ENCODE results near the gene PLEKHS1. TPM values are rescaled to one million over a fixed set of nuclear protein-coding genes. Genes with fewer than 3 reads are reported as not detected.

PLEKHS1 gene
- total RNA-seq, 1 experiment from 2014 or later: not detected

- WGBS (ENCODE audit: extremely low coverage, insufficient read length, low lambda C conversion rate): no CpG with 5 or more reads among the region's 4 CpGs
- peaks cover 23 to 24% of the 10 kb centered on the region in 2 experiments for H3K4me1 Mint-ChIP-seq
Measured at GRCh38 chr10:113819989-113820388, 68.5 kb downstream of the PLEKHS1 start.

More at GRCh38 chr10:113819989-113820388, 68.5 kb downstream of the PLEKHS1 start:
- Mint-ChIP-seq H3K4me3 (no peak overlapping the region), H3K27ac (no peak overlapping the region), H3K9me3 (no peaks in the 10 kb centered on the region), H3K36me3 (ENCODE audit: insufficient read depth in 1 of 3, low read depth in 3 of 3) (no peaks in the 10 kb centered on the region), H3K27me3 (ENCODE audit: low read depth) (peaks cover 2% of the 10 kb centered on the region)
- no peak overlapping the region for H4K5ac ChIP-seq (ENCODE audit: insufficient read length, low read depth, low read length)
- H3T11ph ChIP-seq (ENCODE audit: low read length): no peak overlapping the region
- no peak overlapping the region for H3K56ac ChIP-seq (ENCODE audit: insufficient read length, low read depth, low read length)
- H3K79me1 ChIP-seq (ENCODE audit: insufficient read depth, low read depth, low read length, poor library complexity, severe bottlenecking): no peaks in the 10 kb centered on the region
- H2BK120ac ChIP-seq (ENCODE audit: low read depth, low read length, poor library complexity, severe bottlenecking): no peak overlapping the region
- no peak overlapping the region for H2BK15ac ChIP-seq (ENCODE audit: low read depth, low read length)
- H3K23me2 ChIP-seq (ENCODE audit: insufficient read length, low read depth, low read length, poor library complexity, severe bottlenecking): no peaks in the 10 kb centered on the region
- no peak overlapping the region for H2BK5ac ChIP-seq (ENCODE audit: insufficient read length, low read length)
- no peak for TF ChIP-seq CTCF (conservative IDR thresholded peaks at IDR 0.05)
- no peak overlapping the region for H3K9ac ChIP-seq (ENCODE audit: extremely low read depth, insufficient read length, low read length)
- H3K79me2 ChIP-seq (ENCODE audit: insufficient read depth, low read length): no peaks in the 10 kb centered on the region
- no peak overlapping the region for H3K4ac ChIP-seq (ENCODE audit: low read depth, low read length)
- no peak overlapping the region for H3K4me2 ChIP-seq (ENCODE audit: insufficient read depth, insufficient read length, low read length)
- H3K27me3 ChIP-seq (ENCODE audit: insufficient read depth, low read length): no peaks in the 10 kb centered on the region
- no peak overlapping the region for H3K23ac ChIP-seq (ENCODE audit: insufficient read length, low read depth, low read length)
- no peaks in the 10 kb centered on the region for H4K20me1 ChIP-seq (ENCODE audit: control insufficient read depth, insufficient read depth, insufficient read length)
- H4K91ac ChIP-seq (ENCODE audit: insufficient read length, low read depth, low read length): no peak overlapping the region
- no peak overlapping the region for H2AFZ ChIP-seq (ENCODE audit: low read length)
- H2BK20ac ChIP-seq (ENCODE audit: low read depth, low read length, poor library complexity, severe bottlenecking): no peak overlapping the region
- no peak overlapping the region for H3K14ac ChIP-seq (ENCODE audit: insufficient read depth, low read length)
- peaks cover 1% of the 10 kb centered on the region; the same call in 1 of the 2 replicates for H3K4me1 ChIP-seq (ENCODE audit: insufficient read depth, low read length)
- H2AK5ac ChIP-seq (ENCODE audit: insufficient read length, low read length): no peak overlapping the region
- no peak overlapping the region for H3K27ac ChIP-seq (ENCODE audit: insufficient read length, low read depth, low read length)
- DNase-seq: no peak
- no peaks in the 10 kb centered on the region for H3K9me3 ChIP-seq (ENCODE audit: control insufficient read depth, low read depth, low read length)
- no peak overlapping the region for H2BK12ac ChIP-seq (ENCODE audit: insufficient read length, low read depth, low read length)
- H3K18ac ChIP-seq (ENCODE audit: insufficient read length, low read depth, low read length): no peak overlapping the region
- H4K8ac ChIP-seq (replicated peaks; ENCODE audit: insufficient read length, low read depth, low read length): no peak overlapping the region
